Right forelimb (tissue), 1 donor: ENCODE measurements around the gene KDM8.
A peak's percentile ranks its signal among the peaks of the same experiment; 100 is the strongest.

Experiments
- DNase-seq: peaks from one replicate; pipeline ENCODE4 v3.0.0-alpha.2; 2018

KDM8 gene

DNA sequence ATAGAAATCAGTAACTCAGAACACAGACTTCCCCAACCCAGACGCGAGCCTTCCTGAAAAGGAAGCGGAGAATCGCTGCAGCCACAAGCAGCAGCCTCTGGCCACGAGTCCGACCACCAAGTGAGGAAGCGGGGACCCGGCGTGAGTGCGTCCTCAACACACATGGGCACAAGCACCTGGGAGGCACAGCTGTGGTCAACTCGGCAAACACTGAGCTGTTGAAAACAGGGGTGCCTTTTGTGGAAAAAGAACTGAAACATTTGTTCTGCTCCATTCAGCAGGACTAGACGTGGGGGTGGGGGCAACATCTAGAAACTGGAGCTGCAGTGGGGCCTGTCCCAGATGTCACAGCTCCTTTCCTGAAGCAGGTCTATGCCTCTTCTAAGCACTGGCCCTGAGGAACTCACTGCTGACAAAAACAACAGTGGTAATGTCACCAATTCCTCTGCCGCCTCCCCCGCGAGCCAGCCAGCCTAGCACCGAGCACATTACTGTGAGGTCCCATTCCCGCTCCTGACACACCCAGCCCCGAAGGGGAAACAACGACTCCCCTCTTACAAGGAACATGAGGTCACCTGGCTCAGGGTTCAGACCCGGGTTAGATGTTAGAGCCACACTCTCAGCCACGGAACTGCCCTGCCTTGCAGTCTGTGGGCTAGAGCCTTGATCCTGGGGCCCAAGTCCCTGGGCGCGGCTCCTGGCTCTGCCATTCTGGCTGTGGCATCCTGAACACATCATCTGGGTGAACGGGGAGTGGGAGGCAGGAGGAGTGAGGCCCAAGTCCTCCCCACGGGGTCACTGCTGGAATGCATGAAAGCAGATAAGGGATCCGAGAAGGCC is 29.0 kb downstream of the KDM8 start:
- DNase-seq, result no peak

GRCh38 chr16:27232901-27233625 is 29.7 kb downstream of the KDM8 start:
- no peak for DNase-seq

GRCh38 chr16:27233731-27234130 is 30.4 kb downstream of the KDM8 start:
- no peak for DNase-seq

- DNase-seq, result no peak
These were observed 30.8 kb downstream of the KDM8 start for GRCh38 chr16:27234171-27234570.

DNA sequence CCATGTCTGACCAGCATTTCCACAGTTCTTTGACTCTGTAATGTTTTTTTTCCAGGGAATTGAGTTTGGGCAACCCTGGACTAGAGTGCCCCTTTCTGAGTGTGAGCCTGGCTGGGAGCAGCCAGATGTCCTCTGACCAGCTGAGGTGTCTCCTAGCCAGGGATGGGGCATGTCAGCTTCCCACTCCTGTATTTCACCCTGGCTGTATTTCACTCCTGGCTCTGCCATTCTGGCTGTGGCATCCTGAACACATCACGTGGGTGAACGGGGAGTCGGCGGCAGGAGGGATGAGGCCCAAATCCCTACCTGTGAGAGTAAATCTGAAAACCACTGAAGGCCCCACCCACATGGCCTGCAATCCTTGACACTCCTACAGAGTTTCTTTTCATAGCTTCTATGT is 31.3 kb downstream of the KDM8 start:
- DNase-seq, result no peak

- peak; percentile 85 for DNase-seq
These were observed 32.0 kb downstream of the KDM8 start for GRCh38 chr16:27235055-27235937.

GRCh38 chr16:27235938-27236245 is 32.6 kb downstream of the KDM8 start:
- no peak for DNase-seq

DNA sequence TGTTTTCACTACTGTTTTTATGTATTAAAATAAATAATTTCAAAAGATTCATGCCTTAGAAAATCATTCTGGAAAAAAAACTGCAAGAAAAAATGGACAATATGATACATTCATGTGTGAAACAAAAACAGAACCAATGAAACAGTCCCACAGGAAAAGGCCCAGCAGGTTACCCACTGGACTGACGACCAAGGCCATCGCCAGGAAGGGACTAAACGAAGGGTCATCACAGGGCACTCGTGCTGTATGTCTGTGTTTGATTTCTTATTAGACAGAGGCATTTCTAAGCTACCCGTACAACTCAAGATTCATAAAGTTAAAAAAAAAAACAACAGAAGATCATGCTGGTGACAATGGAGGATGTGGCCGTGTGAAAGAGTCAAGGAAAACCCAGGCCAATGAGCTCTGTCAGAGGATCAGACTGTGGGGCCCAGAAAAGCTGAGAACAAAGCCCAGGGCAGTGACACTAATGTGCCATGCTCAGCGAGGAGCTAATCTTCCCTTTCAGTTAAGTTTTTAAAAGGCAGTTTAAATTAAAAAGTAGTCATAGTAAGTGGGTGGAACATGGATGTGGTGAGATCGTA is 33.4 kb downstream of the KDM8 start:
- DNase-seq, result no peak

DNA sequence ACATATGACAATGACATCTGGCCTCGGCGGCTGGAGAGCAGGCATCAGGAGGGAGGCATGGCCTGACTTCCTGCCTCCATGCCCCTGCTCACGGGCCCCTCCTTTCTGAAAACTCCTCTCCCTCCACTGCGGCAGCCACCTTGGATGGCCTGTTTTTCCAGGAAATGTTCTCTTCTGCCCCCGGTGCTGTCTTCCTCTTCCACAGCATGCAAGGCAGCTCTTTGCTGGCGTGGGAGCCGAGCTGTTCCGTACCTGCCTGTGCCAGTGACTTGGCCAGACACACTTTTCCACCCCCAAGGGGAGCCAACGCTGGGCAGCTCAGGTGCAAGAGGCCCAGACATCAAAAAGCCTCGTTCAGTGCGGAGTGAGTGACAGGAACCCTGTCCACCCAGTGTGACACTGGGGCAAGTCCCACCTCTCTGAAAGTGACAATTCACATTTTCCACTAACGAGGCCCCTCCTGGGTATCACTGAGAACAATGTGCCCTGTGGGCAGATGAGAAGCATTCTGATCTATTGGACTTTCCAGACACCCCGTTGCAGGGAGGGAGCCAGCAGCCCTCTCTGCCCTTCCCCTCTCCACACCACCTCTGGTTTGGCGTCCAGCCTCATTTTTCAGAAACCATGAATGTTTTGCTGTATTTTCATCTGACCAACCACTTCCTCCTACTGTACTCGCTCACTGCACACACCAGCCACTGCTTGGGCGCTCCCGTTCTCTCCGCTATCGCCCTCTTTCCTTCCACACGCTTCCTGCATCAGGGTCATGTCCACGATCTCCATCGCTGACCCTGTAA is 34.1 kb downstream of the KDM8 start:
- no peak for DNase-seq

- DNase-seq, result no peak
These were observed 34.8 kb downstream of the KDM8 start for GRCh38 chr16:27238016-27238587.

DNA sequence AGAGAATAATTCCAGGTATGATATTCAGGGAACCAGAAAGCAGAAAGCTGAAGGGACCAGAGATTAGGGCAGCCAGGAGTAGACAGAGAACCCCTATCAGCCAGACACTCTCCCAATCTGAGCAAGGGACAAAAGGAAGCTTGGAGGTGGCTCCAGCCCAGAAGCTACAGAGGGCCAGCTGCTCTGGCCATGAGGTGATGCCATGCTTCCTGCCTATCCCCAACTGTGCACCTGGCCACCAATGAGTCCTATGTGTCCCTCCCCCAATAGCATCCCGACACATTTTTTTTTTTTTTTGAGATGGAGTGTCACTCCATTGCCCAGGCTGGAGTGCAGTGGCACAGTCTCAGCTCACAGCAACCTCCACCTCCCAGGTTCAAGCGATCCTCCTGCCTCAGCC is 35.3 kb downstream of the KDM8 start:
- peak; percentile 24 for DNase-seq

GRCh38 chr16:27239026-27239425 is 35.7 kb downstream of the KDM8 start:
- DNase-seq, result peak; percentile 9

GRCh38 chr16:27239906-27240655 is 36.8 kb downstream of the KDM8 start:
- DNase-seq, result peak; percentile 26

DNA sequence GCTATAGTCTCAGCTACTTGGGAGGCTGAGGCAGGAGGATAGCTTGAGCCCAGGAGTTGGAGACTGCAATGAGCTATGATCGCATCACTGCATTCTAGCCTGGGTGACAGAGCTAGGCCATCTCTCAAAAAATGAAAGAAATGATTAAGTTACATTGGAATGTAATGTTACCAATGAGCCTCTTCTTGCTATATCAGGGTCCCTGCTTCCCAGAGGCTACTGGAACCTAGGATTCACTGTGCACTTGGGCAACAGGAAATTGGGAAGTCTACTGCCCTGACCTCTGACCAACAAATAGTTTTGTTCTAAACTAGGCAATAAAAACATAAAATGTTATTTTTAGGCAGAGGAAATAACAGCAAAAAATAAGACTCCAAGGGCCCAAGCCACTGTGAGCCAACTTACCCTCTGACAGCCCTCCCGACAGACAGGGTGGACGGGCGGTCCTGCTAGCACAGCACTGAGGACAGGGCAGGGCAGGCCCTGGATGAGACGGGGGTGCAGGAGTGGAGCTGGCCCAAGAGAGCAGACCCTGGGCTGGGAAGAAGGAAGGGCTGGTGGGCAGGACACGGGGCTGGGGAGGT is 37.7 kb downstream of the KDM8 start:
- peak; percentile 30 for DNase-seq

DNA sequence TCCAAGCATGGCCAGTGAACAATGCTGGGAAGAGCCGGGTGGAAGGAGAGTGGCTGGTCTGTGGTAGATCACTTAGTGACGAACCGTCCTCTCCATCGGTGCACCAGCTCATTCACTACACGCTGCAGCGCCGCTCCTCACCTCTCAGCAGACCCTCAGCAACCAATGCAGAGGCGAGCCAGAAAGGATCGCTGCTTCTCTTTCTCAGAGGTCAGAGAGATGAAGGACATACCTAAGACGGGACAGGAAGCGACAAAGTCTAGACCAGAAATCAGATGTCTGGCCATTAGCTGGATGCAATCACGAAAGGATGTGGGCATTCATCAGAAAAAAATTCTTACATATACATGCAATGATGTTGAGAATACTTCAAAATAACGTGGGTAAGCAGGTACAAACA is 38.3 kb downstream of the KDM8 start:
- peak; percentile 15 for DNase-seq

DNA sequence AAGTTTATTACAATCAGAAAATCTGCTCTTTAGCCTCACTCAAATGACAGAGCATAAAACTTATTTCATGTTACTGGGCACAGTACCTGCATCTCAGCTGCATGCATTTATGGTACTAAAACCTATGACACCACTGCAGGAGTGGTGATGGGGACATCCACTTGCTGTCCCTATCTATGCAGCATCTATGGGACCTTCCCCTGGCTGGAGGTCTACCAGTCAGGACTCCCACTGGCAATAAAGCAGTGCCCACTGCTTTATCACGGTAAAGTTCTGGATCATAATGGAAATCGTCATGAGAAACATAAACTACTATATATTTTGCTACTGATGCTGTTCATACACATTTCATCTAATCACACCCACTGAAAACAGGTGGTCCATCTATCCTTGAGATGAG is 39.1 kb downstream of the KDM8 start:
- no peak for DNase-seq

DNA sequence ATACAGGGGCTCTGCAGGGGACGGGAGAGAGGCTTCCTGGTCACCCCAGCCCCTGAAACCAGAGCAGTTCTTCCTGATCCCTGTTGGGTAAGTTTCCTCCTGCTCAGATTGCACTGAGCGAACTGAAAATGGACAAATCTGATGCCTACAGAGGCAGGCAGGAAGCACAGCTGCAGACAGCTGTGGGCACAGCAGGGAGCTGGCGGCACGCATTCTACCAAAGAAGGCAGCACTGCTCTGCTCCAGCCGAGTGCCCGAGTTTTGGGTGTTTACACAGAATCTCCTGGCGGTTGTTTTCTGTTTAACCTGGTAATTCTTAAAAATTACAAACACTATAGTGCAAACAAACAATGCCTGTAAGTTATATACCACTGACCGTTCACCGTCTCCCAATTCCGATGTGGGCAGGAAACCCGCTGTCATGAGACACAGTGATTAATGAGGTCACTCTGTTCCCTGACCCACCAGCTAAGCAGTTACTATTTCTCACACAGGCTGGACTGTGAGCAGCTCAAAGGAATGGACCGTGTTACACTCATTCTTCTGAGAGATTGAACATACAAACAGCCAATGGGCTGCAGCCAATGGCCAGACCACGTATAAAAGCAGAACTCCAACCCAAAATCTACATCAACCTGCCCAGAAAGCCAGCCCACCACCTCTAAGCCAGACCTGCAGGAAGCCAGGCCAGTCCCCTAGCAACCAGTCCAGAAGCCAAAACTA is 39.7 kb downstream of the KDM8 start:
- DNase-seq, result peak; percentile 73

DNA sequence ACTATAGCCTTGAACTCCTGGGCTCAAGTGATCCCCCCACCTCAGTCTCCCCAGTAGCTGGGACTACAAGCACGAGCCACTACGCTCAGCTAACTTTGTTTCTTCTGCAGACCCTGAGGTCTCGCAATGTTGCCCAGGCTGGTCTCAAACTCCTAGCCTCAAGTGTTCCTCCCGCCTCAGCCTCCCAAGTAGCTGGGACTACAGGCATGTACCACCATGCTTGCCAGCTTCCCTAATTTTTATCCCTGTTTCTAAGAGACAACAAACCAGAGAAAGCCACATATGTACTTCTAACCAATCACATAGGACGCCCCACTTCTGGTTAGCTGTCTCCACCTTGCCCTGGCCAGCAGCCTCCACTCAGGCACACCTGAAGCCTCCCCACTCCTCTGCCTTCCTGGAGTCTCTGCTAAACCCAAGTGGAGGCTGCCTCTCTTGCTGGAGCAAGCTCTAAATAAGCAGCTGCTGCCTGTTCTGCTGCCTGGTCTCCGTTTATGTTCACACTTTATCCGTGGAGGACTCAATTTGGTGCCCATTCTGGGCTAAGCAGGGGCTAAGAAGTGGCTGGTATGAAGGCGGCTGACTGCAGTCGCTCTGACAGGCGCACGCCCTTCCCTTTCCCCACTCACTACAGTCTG is 40.5 kb downstream of the KDM8 start:
- DNase-seq, result peak; percentile 39

DNA sequence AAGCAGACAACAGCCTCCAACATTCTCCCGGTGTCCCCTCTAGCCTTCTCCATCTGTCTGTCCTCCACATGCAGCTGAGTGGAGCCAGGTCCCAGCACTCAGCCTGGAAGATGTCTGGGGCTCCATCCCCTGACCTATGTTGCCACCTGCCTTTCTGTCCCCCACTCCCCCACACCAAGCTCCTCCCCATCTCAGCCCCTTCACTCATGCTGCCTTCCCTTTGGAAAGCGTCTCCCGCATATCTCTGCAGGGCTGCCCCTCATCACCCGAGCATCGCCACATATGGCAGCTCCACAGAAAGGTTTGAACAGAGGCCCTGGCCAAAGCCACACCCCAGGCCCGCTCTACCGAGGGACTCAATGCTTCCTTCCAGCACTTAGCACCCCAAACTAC is 41.0 kb downstream of the KDM8 start:
- DNase-seq, result no peak
